PC-3 (cell line): ENCODE measurements around the gene CABP1.

Experiments
- EZH2 ChIP-seq: fragments of 300-600 bp; sonication (generic); IDR thresholded peaks from one replicate; pipeline ENCODE4 v1.6.1; 2017; ENCODE audit warnings: antibody characterized with exemption, mild to moderate bottlenecking, low read length; ENCODE audit not compliant: unreplicated experiment
- EZH2phosphoT487 ChIP-seq: fragments of 300-600 bp; sonication (generic); IDR thresholded peaks from 2 replicates; pipeline ENCODE4 v1.6.1; 2018; ENCODE audit warnings: mild to moderate bottlenecking, antibody characterized with exemption, low read length, borderline replicate concordance
- TF ChIP-seq, protein P1 (sequence below): fragments of 300-600 bp; sonication (generic); conservative IDR thresholded peaks from 2 replicates; pipeline ENCODE4 v1.5.1; 2017; ENCODE audit warnings: antibody characterized with exemption, low read depth, mild to moderate bottlenecking, low read length

DNA sequence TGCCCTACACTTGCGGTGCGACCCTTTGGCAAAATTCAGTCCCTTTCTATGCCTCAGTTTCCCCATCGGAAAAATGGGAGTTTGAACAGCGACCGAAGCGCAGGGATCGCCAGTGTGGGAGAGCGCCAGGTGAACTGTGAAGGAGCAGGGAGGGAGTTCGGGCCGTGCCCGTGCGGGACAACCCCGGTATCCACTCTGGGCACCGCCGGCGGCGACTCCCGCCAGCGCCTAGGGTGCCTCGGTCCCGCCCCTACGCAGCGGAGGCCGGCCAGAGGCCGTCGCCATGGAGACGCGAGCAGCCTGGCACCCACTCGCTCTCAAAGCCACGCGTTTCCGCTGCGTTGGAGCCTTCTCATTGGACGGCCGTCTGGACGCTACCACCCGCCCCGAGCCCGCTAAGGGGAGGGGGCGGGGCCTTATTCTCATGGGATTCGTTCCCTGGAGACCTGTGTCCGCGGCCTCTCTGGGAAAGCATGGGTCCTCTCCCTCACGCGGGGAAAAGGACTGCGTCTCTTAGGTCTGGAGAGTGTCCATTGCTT is 45.8 kb downstream of the CABP1 start:
- TF ChIP-seq, protein P1, sequence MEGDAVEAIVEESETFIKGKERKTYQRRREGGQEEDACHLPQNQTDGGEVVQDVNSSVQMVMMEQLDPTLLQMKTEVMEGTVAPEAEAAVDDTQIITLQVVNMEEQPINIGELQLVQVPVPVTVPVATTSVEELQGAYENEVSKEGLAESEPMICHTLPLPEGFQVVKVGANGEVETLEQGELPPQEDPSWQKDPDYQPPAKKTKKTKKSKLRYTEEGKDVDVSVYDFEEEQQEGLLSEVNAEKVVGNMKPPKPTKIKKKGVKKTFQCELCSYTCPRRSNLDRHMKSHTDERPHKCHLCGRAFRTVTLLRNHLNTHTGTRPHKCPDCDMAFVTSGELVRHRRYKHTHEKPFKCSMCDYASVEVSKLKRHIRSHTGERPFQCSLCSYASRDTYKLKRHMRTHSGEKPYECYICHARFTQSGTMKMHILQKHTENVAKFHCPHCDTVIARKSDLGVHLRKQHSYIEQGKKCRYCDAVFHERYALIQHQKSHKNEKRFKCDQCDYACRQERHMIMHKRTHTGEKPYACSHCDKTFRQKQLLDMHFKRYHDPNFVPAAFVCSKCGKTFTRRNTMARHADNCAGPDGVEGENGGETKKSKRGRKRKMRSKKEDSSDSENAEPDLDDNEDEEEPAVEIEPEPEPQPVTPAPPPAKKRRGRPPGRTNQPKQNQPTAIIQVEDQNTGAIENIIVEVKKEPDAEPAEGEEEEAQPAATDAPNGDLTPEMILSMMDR: no peak
- TF ChIP-seq EZH2phosphoT487 (no peak), EZH2 (no peak)
